ENCODE results near the gene LDLRAD4.

LDLRAD4 gene

DNA sequence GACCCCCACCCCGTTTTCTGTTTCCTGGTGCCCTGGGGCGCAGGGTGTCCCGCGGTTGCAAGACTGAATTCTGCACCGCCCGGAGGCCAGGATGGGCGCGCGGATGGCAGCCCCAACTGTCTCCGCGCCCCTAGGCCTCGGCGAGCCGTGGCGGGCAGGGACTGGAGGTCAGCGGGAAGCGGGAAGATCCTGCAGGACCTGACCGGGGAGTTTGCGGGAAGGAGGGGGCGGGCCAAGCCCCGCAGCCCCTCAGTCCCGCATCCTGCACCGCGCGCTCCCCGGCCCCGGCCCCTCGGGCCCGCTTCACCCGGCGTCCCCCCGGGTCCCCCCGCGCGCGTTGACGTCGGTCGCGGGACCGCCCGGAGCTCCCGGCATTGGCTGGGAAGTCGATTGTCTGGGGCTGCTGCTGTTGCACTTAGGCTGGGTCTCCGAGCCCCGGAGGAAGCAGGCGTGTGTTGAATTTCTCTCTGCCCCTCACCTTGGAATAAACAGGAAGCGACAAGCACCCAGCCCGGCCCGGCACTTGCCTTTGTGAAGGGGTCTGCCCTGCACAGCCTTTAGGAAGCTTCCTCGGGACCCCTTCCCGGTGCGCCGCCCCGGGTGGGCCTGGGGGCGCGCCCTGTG lies at the start of gene LDLRAD4:
Gene LDLRAD4 (plus strand): TSS at position 393 of the 624 bp plus-strand sequence.
- DNase-seq (ENCODE audit: low spot score), result no peak

DNA sequence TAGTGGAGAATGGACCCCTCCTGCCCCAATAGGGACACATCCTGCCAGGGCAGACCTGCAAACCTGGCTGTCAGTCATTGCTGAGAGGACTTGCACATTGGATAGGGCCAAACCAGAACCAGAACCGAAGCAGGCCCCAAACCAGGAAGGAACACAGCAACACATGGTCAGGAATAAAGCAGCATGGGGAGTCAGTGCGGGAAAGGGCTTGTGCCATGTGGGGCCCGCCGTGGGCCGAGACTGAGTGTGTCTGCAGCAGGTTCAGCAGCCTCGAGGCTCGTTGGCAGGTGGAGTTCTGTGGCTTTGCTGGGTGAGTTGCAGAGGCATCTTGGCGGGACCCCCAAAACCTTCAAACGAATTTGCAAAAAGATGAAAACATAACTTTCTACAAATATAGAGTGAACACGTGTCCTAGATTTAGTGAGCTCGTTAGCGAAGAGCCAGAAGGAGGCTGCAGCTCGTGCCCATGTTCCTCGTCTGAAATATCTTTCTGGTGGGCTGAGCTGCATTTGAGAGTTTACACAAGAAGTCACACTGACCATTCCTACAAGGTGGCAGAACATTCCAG lies 44.9 kb upstream of the LDLRAD4 start:
- DNase-seq (ENCODE audit: low spot score), result no peak

DNA sequence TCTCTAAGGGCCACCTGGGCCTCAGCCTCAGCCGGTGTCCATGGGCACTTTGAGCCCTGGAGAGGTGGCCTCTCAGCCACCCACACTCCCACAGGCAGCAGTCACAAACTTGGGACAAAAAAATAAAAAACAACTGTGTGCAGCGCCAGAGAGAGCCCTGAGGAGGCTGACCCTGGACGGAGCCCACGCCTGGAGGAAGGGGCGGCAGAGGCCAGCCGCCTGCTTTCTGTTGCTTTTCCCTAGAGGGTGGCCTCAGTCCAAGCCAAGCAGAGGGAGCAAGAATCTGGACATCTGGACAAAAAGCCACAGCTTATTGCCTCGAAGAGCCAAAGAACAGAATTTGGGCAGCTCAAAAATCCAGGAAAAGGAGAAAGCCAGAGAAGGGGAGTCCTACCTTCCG lies 43.3 kb upstream of the LDLRAD4 start:
- no peak for DNase-seq (ENCODE audit: low spot score)

DNA sequence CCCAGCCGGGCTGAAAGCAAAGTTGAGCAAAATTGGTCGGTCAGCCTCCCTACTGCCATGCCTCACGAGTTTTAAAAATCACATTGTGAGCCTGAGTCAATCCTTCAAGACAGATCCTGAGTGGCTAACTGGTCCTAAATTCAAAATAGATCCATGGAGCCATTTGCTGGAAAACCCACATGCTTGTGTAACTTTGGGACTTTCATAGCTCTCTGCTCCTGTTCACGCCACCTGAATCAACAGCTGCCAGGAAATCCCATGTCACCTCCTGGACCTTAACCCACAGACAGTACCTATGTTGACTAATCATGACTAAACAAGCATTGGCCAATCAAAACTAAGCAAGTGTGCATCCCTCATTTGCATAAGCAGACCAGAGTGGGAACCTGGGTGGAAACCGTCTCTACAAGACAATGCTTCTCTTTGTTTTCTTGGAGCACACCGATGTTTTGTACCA lies 42.8 kb upstream of the LDLRAD4 start:
- DNase-seq (ENCODE audit: low spot score), result no peak

DNA sequence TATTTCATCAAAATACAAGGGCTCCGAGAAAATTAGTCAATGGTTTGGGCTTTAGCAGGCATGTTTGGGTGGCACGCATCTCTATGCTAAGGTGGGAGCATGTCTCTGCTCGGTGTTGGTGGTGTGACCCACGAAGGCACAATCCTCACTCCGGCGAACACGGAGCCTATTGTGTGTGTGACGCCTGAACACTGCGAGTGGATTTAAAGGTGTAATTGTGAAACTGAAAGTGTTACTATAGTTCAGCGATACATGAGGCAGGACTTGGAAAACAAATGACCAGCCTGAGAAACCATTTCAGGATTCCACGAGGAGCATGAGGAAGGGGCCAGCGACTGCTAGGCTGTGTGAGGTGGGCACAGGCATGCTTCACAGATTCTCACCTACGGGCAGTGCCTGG lies 41.7 kb upstream of the LDLRAD4 start:
- no peak for DNase-seq (ENCODE audit: low spot score)

DNA sequence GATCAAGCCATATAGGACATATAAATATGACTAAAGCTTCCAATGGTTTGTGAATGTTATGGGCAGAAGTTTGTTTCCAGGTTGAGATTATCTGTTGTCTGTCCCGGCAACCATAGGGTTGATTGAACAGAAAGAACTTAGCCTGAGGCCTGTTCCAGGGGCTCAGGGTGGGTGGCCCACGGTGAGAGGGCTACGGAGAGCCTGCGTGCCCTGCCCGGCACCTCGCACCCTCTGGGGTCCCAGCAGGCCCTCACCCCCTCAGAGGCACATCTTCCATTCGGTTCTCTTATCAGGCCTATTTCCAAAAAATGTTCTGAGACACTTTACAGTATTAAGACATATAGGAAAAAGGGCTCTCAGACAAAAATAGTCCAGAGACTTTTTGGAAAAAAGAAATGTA lies 40.4 kb upstream of the LDLRAD4 start:
- no peak for DNase-seq (ENCODE audit: low spot score)

DNA sequence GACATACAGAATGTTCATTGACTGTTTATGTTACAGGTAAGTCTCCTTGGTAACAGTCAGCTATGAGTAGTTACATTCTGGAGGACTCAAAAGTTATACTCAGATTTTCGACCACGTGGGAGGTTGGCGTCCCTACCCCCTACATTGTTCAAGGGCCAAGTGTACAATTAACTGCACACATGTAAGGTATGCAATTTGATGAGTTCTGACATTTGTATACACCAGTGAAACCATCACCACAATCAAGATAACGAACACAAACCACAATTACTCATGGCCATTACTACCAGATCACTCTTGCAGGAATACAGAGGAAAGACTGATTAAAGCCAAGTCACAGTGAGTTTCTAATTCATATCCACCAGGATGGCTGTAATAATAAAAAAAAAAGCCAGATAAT lies 39.6 kb upstream of the LDLRAD4 start:
- DNase-seq (ENCODE audit: low spot score), result no peak

DNA sequence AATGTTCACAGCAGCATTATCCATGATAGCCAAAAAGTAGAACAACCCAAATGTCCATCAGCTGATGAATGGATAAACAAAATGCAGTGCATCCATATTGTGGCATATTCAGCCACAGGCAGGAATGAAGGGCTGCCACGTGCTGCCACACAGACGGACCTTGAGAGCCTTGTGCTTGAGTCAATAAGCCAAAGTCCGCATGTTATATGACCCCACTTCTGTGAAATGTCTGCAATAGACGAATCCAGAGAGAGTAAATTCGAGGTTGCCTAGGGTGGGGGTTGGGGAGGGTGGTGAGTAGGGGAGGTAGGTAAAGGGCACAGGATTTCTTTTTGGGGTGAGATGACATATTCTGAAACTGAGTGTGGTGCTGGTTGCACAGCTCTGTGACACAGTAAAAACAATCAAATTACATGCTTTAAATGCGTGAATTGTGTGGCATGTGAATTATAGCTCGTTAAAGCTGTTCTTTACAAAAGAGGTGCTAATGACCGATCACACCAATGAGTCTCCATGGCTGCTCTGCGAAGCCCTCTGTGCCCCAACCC lies 38.9 kb upstream of the LDLRAD4 start:
- no peak for DNase-seq (ENCODE audit: low spot score)

DNA sequence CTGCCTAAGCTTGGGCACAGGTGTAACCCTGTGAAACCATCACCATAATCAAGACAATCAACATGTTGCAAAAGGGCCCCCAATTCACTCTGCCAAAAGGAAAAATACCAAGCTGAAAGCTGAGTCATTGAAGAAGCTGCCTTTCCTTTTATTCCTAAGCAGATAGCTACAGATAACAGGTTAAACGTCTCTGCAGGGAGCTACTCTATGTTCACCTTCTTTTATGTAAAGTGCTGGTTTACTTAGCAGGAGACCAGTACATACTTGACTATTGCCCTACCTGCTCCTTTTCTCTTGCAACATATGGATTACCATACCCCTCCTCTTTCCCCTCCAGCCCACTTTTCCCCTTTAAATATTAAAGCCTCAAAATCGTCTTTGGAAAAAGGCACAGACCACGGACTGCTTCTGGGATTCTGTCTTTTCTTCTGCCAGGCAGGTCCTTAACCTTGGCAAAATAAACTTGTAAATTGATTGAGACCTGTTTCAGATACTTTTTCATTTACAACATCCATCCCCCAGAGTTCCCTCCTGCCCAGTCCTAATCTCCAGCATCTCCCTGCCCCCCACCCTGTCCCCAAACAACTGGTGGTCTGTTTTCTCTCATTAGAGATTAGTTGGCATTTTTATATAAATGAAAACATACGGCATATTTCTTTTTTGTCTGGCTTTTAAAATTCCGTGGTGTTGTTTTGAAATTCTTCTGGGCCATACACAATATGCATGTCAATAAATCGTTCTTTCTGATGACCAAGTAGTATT lies 37.8 kb upstream of the LDLRAD4 start:
- DNase-seq (ENCODE audit: low spot score), result no peak

DNA sequence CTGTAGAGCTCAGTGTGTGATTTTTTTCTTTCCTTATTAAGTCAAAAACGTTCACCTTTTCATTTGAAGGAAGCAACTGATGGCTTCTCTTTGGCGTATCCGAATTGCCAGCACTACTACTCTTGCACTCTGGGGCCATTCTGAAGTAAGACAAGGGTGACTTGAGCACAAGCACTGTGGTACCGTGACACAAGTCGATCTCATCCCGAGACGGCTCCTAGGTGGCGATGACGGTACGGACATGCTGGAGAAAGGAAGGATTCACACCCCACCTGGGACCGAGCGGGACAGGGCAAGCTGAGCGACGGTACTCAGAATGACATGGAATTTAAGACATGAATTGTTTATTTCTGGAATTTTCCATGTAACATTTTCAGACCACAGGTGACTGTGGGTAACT lies 36.8 kb upstream of the LDLRAD4 start:
- no peak for DNase-seq (ENCODE audit: low spot score)

DNA sequence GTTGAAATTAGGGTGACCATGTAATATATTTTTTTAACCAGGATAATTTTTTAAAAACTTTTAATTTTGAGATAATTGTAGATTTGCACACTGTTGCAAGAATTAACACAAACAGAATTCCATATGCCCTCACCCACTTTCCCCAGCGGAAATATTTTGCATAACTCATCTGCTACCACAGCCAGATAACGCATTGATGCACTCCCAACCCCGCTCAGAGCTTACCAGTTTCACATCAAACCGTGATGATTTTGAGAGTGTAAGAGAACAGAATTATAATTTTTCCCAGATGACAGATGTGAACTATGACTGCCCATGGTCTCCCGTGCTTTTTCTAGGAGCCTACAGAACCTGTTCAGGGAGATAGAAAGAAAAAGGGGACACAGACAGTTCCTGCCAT lies 35.2 kb upstream of the LDLRAD4 start:
- no peak for DNase-seq (ENCODE audit: low spot score)

DNA sequence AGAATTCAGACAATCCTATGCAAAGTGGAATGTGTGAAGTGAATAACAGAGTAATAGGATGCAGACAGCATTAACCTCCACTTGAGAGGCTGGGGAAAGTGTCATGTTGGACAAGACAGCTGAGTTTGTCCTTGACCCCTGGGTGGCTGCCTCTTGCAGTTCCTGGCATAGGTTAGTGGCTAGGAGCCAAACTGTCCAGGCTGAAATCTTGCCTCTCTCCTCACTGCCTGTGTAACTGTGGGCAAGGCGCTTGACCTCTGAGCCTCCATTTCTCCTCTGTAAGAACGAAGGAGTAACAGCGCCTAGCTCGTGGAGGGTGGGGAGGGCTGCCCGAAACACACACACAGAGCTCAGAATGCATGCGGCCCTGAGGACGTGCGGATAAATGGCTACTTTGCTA lies 34.8 kb upstream of the LDLRAD4 start:
- DNase-seq (ENCODE audit: low spot score), result no peak

DNA sequence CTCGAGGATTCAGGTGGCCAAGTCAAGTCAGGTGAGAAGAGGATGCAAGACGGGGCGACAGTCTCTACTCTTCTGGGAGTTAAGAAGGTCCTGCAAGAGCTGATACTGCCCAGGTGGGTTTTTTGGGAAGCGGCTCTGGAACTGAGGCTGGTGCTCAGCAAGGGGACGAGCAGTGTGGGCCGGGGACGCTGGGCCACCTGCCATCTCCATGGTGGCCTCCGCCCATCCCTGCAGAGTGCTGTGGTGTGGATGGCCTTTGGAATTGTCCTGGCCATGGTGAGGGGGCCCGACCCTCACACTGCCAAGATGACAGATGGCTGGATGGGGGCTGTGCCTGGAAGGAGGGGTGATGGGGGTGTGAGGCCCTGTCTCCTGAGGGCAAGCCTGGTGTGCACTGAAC lies 34.2 kb upstream of the LDLRAD4 start:
- DNase-seq (ENCODE audit: low spot score), result no peak

DNA sequence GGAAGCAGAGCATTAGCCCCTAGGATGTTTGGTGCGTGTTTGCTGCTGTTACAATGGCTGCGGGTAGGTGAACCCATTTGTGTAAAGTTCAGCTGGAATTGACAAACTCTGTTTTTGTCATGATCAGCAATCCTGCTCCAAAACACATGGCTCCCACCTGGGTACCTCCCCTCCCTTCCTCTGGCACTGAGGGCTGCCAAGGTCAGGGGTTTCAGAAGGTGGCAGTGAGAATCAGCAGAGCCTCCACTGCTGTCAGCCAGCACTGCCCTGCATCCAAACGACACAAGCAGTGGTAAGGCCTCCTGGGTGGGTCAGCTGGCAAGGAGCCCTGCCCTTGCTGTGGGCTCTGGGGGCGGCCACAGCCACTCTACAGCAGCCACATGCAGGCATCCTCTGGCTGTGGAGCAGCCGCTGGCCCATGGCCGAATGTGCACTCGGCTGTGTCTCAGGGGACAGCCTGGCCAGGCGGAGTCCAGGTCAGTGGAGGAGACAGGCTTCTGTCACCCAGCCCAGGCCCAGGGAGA lies 32.8 kb upstream of the LDLRAD4 start:
- DNase-seq (ENCODE audit: low spot score), result no peak

DNA sequence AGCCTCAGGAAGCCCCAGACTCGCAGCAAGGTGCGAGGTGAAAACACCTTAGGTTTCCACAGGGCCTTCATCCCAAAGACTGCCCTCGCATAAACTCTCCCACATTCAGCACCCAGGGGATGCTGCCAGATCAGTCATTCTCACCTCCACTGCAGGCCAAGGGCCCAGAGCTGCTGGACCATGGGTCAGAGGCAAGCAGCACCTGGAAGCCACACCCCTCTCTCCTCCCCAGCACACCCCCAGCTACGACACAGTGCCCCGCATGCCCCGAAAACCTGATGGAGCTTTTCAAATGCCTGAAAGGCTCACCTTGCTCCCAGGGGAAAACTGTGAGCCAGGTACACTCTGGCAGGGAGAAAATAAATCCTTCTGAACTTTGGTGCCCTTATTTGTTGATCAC lies 31.9 kb upstream of the LDLRAD4 start:
- DNase-seq (ENCODE audit: low spot score), result no peak

DNA sequence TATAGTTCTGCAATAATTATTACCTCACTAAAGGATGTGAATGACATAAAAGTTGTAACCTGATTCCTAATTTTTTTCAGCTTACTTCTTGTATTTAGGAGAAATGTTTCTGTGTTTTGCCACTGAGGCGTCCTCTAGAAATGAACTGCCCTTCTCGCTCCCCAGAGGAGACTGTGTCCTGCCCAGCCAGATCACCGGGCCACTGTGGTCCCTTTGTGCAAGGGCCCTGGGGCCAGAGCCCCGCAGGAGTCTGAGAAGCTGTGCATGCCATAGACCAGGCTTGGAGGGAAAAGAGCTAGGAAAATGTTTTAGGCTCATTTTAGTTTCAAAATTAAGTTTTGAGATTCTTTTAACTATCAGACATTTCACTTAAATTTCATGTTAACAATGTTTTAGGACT lies 31.1 kb upstream of the LDLRAD4 start:
- no peak for DNase-seq (ENCODE audit: low spot score)

DNA sequence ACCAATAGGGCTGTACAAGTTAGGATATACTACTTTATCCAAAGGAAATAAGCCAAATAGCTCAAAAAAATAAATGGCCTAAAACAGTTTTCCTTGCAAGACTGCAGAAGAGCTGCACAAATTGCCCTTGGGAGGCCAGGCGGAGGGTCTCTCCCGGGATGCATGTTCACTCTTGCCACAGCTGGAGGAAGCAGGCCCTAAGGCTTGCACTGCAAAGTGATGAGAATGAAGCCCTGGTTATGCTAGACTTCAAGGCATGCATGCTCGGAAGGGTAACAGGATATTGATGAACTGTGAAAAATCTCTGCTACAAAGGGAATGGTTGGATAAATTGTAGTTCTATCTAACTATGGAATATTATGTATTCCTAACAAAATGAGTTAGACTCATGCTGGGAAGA lies 27.5 kb upstream of the LDLRAD4 start:
- DNase-seq (ENCODE audit: low spot score), result no peak

DNA sequence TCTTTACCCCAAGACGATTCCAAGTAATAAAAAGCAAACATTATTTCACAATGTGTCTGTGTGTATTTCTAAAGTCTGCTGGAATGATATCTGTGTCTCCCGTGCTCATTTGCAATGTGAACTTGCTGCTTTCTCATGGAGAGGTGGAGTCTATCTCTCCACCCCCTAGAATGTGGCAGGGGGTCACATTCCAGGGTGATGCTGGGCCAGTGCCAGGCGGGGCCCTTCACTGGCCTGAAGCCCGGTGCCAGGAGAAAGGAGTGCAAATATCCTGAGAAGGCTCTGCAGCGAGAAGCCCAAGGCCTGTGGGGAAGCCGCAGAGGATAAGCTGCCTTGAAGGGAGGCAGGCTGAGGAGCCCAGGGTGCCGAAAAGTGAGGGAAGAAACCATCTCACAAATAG lies 26.8 kb upstream of the LDLRAD4 start:
- DNase-seq (ENCODE audit: low spot score), result no peak

DNA sequence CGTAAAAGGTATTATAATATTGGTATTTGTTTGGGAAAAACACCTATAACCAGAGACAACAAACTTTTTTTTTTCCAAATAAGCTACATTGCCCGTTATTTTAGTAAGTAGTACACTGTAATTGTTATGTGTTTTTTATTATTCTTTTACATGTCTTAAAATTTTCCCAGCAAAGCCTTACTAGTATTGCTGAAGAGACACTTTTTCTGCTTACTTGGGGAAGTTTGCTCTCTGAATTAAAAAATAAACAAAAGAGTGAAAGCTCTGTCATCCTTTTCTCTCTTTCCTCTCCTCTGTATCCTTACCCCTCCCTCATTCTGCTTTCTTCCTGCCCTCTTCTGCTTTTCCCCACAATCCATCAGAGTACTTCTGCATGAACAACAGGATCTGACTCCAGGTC lies 25.6 kb upstream of the LDLRAD4 start:
- no peak for DNase-seq (ENCODE audit: low spot score)

DNA sequence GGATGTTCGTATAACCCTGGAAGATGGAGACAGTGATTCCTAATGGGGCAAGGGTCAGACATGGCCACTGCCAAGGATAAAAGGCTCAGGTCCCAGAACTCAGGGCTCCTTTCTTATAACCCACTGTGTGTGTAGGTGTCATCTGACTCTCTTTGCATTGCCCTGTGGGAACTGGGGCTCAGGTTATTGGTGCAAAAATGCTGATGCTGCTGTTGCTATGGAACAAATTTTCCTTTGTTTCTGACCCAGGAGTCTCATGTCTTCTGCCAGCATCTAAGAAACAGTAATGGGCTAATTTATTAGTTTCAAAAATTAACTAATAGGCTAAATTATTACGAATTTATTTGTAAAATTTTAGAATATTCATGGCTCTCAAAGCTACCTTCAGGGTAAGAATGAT lies 24.3 kb upstream of the LDLRAD4 start:
- no peak for DNase-seq (ENCODE audit: low spot score)

DNA sequence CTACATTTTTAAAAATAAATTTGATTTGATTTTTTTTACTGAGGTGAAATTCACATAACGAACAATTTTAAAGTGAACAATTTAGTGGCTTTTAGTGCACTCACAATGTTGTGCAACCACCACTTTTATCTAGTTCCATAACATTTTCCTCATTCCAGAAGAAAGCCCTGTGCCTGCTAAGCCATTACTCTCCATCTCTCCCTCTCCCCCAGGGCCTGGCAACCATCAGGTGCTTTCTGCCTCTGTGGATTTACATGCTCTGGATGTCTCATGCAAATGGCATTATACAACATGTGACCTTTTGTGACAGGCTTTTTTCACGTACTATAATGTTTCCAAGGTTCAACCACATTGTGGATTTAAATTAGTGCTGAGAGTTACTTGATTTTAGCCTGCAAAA lies 19.9 kb upstream of the LDLRAD4 start:
- no peak for DNase-seq (ENCODE audit: low spot score)

DNA sequence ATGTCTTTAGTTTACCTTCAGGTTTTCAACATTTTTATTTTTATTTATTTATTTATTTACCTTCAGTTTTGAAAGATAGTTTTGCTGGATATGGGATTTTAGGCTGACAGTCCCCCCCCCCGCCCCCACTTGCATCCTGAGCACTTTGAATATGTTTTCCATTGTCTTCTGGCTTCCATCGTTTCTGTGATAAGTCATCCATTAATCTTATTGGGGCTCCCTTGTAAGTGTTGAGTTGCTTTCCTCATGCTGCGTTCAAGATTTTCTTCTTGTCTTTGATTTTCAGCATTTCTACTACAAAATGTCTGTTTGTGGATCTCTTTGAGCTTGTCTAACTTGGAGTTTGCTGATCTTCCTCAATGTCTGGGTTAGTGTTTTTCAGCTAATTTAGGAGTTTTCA lies 19.4 kb upstream of the LDLRAD4 start:
- no peak for DNase-seq (ENCODE audit: low spot score)

DNA sequence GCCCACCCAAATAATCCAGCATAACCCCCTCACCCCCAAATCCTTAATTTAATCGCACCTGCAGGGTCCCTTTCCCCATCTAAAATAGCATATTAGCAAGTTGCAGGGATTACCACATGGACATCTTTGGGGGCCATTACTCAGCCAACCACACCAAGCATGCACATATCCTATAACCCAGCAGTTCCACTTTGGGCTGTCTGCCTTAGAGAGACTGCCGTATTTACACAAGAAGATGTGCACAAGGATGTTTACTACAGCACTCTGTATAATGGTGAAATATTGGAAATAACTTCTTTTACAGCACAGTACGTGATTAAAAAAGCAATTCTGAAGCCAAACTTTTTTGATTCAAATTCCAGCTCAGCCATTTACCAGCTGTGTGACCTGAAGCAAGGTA lies 17.3 kb upstream of the LDLRAD4 start:
- DNase-seq (ENCODE audit: low spot score), result no peak
